Breast epithelium (tissue), 4 donors: ENCODE measurements around the gene TSACC. TPM values are rescaled to one million over a fixed set of nuclear protein-coding genes. Genes with fewer than 3 reads are reported as not detected.

ENCODE experiments used
- DNase-seq, 2 donors: peaks; one replicate each; pipeline ENCODE4 v3.0.0-alpha.2; 2019; ENCODE audit warnings: low spot score in 2 of 2
- H3K27ac ChIP-seq, 2 donors: fragments of 200-600 bp; sonication (generic) in 1 of 2; one replicate each; pipeline ENCODE4 v1.5.1; 2016 to 2019; ENCODE audit warnings: mild to moderate bottlenecking in 1 of 2
- H3K27me3 ChIP-seq, 2 donors: fragments of 200-600 bp; sonication (generic) in 1 of 2; one replicate each; pipeline versions ENCODE4 v1.5.1 to v1.6.0; 2017 to 2019; ENCODE audit warnings: control low read depth in 1 of 2, mild to moderate bottlenecking in 1 of 2
- H3K36me3 ChIP-seq: fragments of 200-600 bp; one replicate; pipeline ENCODE4 v1.5.1; 2019
- H3K4me1 ChIP-seq, 2 donors: fragments of 200-600 bp; sonication (generic); one replicate each; pipeline ENCODE4 v1.5.1; 2016 to 2019; ENCODE audit warnings: control low read depth in 1 of 2
- H3K4me3 ChIP-seq, 3 donors: fragments of 200-600 bp; sonication (generic); 1 replicate in 2 of 3; 2 replicates in 1 of 3; pipeline ENCODE4 v1.5.1; 2016 to 2019; ENCODE audit warnings: mild to moderate bottlenecking in 3 of 3, moderate library complexity in 2 of 3
- H3K9me3 ChIP-seq, 2 donors: fragments of 200-600 bp; sonication (generic) in 1 of 2; one replicate each; pipeline ENCODE4 v1.5.1; 2016 to 2019; ENCODE audit warnings: control low read depth in 1 of 2
- POLR2A ChIP-seq: fragments of 450-650 bp; IDR thresholded peaks from one replicate; pipeline ENCODE4 v1.6.1; 2016; ENCODE audit warnings: antibody characterized with exemption, mild to moderate bottlenecking, moderate library complexity
- POLR2AphosphoS5 ChIP-seq, 3 donors: sonication (generic); formaldehyde crosslinking; IDR thresholded peaks; one replicate each; pipeline ENCODE4 v1.6.1; 2017; ENCODE audit warnings: antibody characterized with exemption in 3 of 3
- intact Hi-C: fragments of 100-400 bp; cut with DNase I; formaldehyde crosslinking; loops from one replicate; pipeline ENCODE4 v1.15.1; 2023; ENCODE audit warnings: low total_unique reads
- total RNA-seq, 3 donors: library from RNA; depleted of rRNA; stranded (reverse); fragments of >200 nt; gene quantifications; one replicate each; pipeline ENCODE4 v1.1.0, GENCODE V29; 2016
- TF ChIP-seq, protein P1 (sequence below), 3 donors: fragments of 450-650 bp; IDR thresholded peaks; one replicate each; pipeline ENCODE4 v1.5.1; 2016 to 2017; ENCODE audit warnings: antibody characterized with exemption in 3 of 3, mild to moderate bottlenecking in 3 of 3, moderate library complexity in 3 of 3

Gene TSACC
- total RNA-seq, 3 donors from 2014 or later, result 1.4 to 1.5 TPM; not detected in 1

- DNase-seq, result no peak
- Histone ChIP-seq H3K9me3 (no peaks in the 10 kb centered on the region), H3K27me3 (no peaks in the 10 kb centered on the region), H3K27ac (no peak overlapping the region), H3K4me1 (no peaks in the 10 kb centered on the region), H3K4me3 (no peak overlapping the region), H3K36me3 (no peaks in the 10 kb centered on the region)
- intact Hi-C loops, result no loop called here
- TF ChIP-seq, protein P1, sequence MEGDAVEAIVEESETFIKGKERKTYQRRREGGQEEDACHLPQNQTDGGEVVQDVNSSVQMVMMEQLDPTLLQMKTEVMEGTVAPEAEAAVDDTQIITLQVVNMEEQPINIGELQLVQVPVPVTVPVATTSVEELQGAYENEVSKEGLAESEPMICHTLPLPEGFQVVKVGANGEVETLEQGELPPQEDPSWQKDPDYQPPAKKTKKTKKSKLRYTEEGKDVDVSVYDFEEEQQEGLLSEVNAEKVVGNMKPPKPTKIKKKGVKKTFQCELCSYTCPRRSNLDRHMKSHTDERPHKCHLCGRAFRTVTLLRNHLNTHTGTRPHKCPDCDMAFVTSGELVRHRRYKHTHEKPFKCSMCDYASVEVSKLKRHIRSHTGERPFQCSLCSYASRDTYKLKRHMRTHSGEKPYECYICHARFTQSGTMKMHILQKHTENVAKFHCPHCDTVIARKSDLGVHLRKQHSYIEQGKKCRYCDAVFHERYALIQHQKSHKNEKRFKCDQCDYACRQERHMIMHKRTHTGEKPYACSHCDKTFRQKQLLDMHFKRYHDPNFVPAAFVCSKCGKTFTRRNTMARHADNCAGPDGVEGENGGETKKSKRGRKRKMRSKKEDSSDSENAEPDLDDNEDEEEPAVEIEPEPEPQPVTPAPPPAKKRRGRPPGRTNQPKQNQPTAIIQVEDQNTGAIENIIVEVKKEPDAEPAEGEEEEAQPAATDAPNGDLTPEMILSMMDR (IDR thresholded peaks at IDR 0.05), result no peak
- TF ChIP-seq POLR2AphosphoS5 (IDR thresholded peaks at IDR 0.05) (no peak), POLR2A (no peak)
Observed at GRCh38 chr1:156371553-156372264, 33.4 kb downstream of the TSACC start.

DNA sequence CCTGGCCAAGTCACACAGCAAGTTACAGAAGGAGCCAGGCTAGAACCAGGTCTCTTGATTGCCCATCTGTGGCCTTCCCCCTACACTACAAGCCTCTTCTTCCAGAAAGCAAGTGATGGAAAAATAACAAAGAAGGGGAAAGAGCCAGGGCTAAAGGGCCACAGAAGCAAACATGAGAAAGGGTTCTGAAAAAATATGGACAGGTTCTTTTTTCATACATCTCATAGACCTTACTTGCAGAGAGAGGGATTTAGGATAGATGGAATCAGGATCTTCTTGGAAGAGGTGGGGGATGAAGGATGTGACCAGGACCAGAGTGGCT is 33.9 kb downstream of the TSACC start:
- intact Hi-C loops, result no loop called here
- Histone ChIP-seq H3K4me3 (no peak overlapping the region), H3K27me3 (no peaks in the 10 kb centered on the region), H3K9me3 (no peaks in the 10 kb centered on the region), H3K27ac (no peak overlapping the region), H3K4me1 (no peaks in the 10 kb centered on the region), H3K36me3 (no peaks in the 10 kb centered on the region)
- TF ChIP-seq POLR2AphosphoS5 (IDR thresholded peaks at IDR 0.05) (no peak), POLR2A (no peak)
- TF ChIP-seq, protein P1 (IDR thresholded peaks at IDR 0.05), result no peak
- DNase-seq, result no peak

- TF ChIP-seq POLR2AphosphoS5 (IDR thresholded peaks at IDR 0.05) (no peak), POLR2A (no peak)
- TF ChIP-seq, protein P1 (IDR thresholded peaks at IDR 0.05), result no peak
- DNase-seq, result no peak
- H3K36me3 ChIP-seq, result no peaks in the 10 kb centered on the region
- intact Hi-C loops, result no loop called here
- H3K4me1 ChIP-seq, result no peaks in the 10 kb centered on the region
- H3K4me3 ChIP-seq, result no peak overlapping the region
- H3K9me3 ChIP-seq, result no peaks in the 10 kb centered on the region
- no peaks in the 10 kb centered on the region for H3K27me3 ChIP-seq
- no peak overlapping the region for H3K27ac ChIP-seq
Observed at GRCh38 chr1:156372876-156373275, 34.5 kb downstream of the TSACC start.

GRCh38 chr1:156373546-156373945 is 35.2 kb downstream of the TSACC start:
- H3K4me1 ChIP-seq, result no peaks in the 10 kb centered on the region
- no peak for DNase-seq
- no peaks in the 10 kb centered on the region for H3K9me3 ChIP-seq
- no peak overlapping the region for H3K4me3 ChIP-seq
- TF ChIP-seq POLR2A (no peak), POLR2AphosphoS5 (IDR thresholded peaks at IDR 0.05) (no peak)
- TF ChIP-seq, protein P1 (IDR thresholded peaks at IDR 0.05), result no peak
- intact Hi-C loops, result no loop called here
- H3K27me3 ChIP-seq, result no peaks in the 10 kb centered on the region
- no peaks in the 10 kb centered on the region for H3K36me3 ChIP-seq
- H3K27ac ChIP-seq, result no peak overlapping the region

DNA sequence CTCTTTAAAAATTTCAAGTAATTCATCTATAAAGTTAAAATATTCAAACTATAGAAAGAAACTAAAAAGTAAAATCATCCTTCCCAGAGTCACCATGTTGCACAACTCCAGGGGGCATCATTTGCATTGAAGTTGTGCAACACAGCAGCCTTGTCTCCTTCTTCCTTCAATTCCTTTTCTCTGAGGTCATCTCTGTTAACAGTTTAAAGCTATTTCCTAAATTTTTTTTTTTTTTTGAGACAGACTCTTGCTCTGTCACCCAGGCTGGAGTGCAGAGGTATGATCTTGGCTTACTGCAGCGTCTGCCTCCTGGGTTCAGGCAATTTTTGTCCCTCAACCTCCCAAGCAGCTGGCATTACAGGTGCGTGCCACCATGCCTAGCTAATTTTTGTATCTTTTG is 37.8 kb downstream of the TSACC start:
- Histone ChIP-seq H3K27me3 (no peaks in the 10 kb centered on the region), H3K27ac (no peak overlapping the region), H3K9me3 (no peaks in the 10 kb centered on the region), H3K4me3 (no peak overlapping the region), H3K36me3 (no peaks in the 10 kb centered on the region), H3K4me1 (no peaks in the 10 kb centered on the region)
- no peak for TF ChIP-seq POLR2AphosphoS5 (IDR thresholded peaks at IDR 0.05)
- TF ChIP-seq POLR2A, result no peak
- TF ChIP-seq, protein P1 (IDR thresholded peaks at IDR 0.05), result no peak
- DNase-seq, result no peak
- intact Hi-C loops, result no loop called here
